Suprapubic skin (tissue), 4 donors: ENCODE measurements around the gene NOP56. TPM values are rescaled to one million over a fixed set of nuclear protein-coding genes. Genes with fewer than 3 reads are reported as not detected.

ENCODE experiments used
- DNase-seq, 2 donors: peaks; one replicate each; pipeline ENCODE4 v3.0.0-alpha.2; 2019; ENCODE audit warnings: low spot score in 2 of 2
- H3K27ac ChIP-seq: fragments of 200-600 bp; sonication (generic); one replicate; pipeline ENCODE4 v1.5.1; 2019
- H3K27me3 ChIP-seq: fragments of 200-600 bp; sonication (generic); one replicate; pipeline ENCODE4 v1.5.1; 2019
- H3K36me3 ChIP-seq: fragments of 200-600 bp; sonication (generic); one replicate; pipeline ENCODE4 v1.5.1; 2019
- H3K4me1 ChIP-seq: fragments of 200-600 bp; sonication (generic); one replicate; pipeline ENCODE4 v1.5.1; 2019
- H3K4me3 ChIP-seq: fragments of 200-600 bp; sonication (generic); one replicate; pipeline ENCODE4 v1.5.1; 2019; ENCODE audit warnings: mild to moderate bottlenecking
- H3K9me3 ChIP-seq: fragments of 200-600 bp; sonication (generic); one replicate; pipeline ENCODE4 v1.5.1; 2019
- CTCF ChIP-seq, 2 donors: fragments of 200-600 bp in 1 of 2; fragments of 450-650 bp in 1 of 2; sonication (generic) in 1 of 2; IDR thresholded peaks; one replicate each; pipeline ENCODE4 v1.5.1; 2016 to 2019; ENCODE audit warnings: antibody characterized with exemption in 2 of 2, mild to moderate bottlenecking in 1 of 2, moderate library complexity in 1 of 2
- EP300 ChIP-seq: sonication (generic); formaldehyde crosslinking; IDR thresholded peaks from one replicate; pipeline ENCODE4 v1.6.1; 2017; ENCODE audit warnings: antibody characterized with exemption
- POLR2A ChIP-seq, 2 donors: fragments of 450-650 bp; IDR thresholded peaks; one replicate each; pipeline ENCODE4 v1.6.1; 2017; ENCODE audit warnings: antibody characterized with exemption in 2 of 2, mild to moderate bottlenecking in 2 of 2, moderate library complexity in 2 of 2
- POLR2AphosphoS5 ChIP-seq, 3 donors: sonication (generic); formaldehyde crosslinking; IDR thresholded peaks; one replicate each; pipeline ENCODE4 v1.6.1; 2017; ENCODE audit warnings: antibody characterized with exemption in 3 of 3
- WGBS: methylation state at CpG from one replicate; pipeline ENCODE4 v1.1.5; 2018; 5-methylcytosine and 5-hydroxymethylcytosine counted together
- total RNA-seq, 4 donors: library from RNA; depleted of rRNA; stranded (reverse); fragments of >200 nt; gene quantifications; one replicate each; pipeline ENCODE4 v1.1.0, GENCODE V29; 2016

Gene NOP56
- total RNA-seq, 4 donors from 2014 or later, result 81.2 to 140 (median 109) TPM

DNA sequence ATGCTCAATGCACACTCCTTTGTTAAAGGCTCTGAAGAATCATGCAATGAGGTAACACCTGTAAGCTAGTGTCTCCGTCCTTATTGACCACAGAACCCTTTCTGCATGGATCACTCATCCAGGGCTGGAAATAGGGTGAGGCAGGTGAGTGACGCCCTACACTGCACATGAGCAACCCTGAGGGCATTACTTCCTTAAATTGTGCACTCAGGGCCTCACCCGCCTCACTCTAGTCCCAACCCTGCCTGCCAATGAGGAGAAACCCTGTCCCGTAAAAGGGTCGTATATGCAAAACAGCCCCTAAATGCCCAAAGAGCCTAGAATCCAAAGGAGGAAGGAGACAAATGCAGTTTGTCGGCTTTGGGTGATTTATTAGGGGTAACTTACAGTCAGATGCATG, 33.6 kb upstream of the NOP56 start:
- Histone ChIP-seq H3K4me3 (no peak overlapping the region), H3K27ac (no peak overlapping the region), H3K27me3 (peaks cover 11% of the 10 kb centered on the region), H3K9me3 (no peaks in the 10 kb centered on the region), H3K4me1 (no peaks in the 10 kb centered on the region), H3K36me3 (no peaks in the 10 kb centered on the region)
- DNase-seq, result no peak
- no peak for TF ChIP-seq EP300
- 64% methylated on average over 6 of the region's 6 CpGs for WGBS

GRCh38 chr20:2619337-2619736, 33.1 kb upstream of the NOP56 start:
- Histone ChIP-seq H3K27ac (no peak overlapping the region), H3K4me3 (no peak overlapping the region), H3K4me1 (no peaks in the 10 kb centered on the region), H3K9me3 (no peaks in the 10 kb centered on the region), H3K27me3 (peaks cover 9% of the 10 kb centered on the region), H3K36me3 (no peaks in the 10 kb centered on the region)
- no peak for TF ChIP-seq POLR2A (IDR thresholded peaks at IDR 0.05)
- no peak for DNase-seq
- WGBS, result 57% methylated on average over 2 of the region's 2 CpGs

- Histone ChIP-seq H3K4me1 (no peaks in the 10 kb centered on the region), H3K27me3 (peaks cover 9% of the 10 kb centered on the region), H3K36me3 (no peaks in the 10 kb centered on the region), H3K27ac (no peak overlapping the region), H3K9me3 (no peaks in the 10 kb centered on the region), H3K4me3 (no peak overlapping the region)
- WGBS, result 81% methylated on average over 3 of the region's 3 CpGs
- no peak for DNase-seq
- TF ChIP-seq POLR2AphosphoS5 (IDR thresholded peaks at IDR 0.05) (no peak), CTCF (IDR thresholded peaks at IDR 0.05) (no peak), EP300 (no peak), POLR2A (IDR thresholded peaks at IDR 0.05) (no peak)
Observed at GRCh38 chr20:2619961-2620595, 32.4 kb upstream of the NOP56 start.

DNA sequence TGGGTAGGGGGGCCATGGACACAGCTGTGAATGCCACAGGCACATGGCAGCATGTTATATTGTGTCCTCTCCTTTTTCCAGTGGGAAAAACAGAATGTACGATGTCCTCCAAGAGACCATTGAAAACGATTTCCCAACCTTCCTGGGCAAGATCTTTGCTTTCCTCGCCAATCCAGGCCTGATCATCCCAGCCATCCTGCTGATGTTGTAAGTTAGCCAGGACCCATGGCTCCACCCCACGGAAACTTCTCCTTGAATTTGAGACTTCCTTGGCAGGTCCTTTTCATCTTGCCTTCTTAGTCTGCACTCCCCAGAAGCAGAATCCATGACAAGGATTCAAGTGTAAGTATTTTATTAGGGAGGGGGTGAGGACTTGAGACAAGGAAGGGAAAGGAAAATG, 28.2 kb upstream of the NOP56 start:
- 47% methylated on average over 4 of the region's 4 CpGs for WGBS
- H3K36me3 ChIP-seq, result no peaks in the 10 kb centered on the region
- H3K27me3 ChIP-seq, result peaks cover 3% of the 10 kb centered on the region
- no peaks in the 10 kb centered on the region for H3K4me1 ChIP-seq
- DNase-seq, result no peak
- H3K9me3 ChIP-seq, result peaks cover 8% of the 10 kb centered on the region
- H3K27ac ChIP-seq, result no peak overlapping the region
- TF ChIP-seq CTCF (IDR thresholded peaks at IDR 0.05), result no peak
- no peak for TF ChIP-seq POLR2A (IDR thresholded peaks at IDR 0.05)
- TF ChIP-seq EP300, result no peak
- TF ChIP-seq POLR2AphosphoS5 (IDR thresholded peaks at IDR 0.05), result no peak
- H3K4me3 ChIP-seq, result no peak overlapping the region

- Histone ChIP-seq H3K36me3 (no peaks in the 10 kb centered on the region), H3K9me3 (peaks cover 8% of the 10 kb centered on the region), H3K4me1 (no peaks in the 10 kb centered on the region), H3K4me3 (no peak overlapping the region), H3K27ac (no peak overlapping the region), H3K27me3 (peaks cover 3% of the 10 kb centered on the region)
- TF ChIP-seq POLR2A (IDR thresholded peaks at IDR 0.05) (no peak), POLR2AphosphoS5 (IDR thresholded peaks at IDR 0.05) (no peak), EP300 (no peak), CTCF (IDR thresholded peaks at IDR 0.05) (no peak)
- 55% methylated on average over 2 of the region's 2 CpGs for WGBS
- DNase-seq, result no peak
Observed at GRCh38 chr20:2625062-2625461, 27.4 kb upstream of the NOP56 start.

DNA sequence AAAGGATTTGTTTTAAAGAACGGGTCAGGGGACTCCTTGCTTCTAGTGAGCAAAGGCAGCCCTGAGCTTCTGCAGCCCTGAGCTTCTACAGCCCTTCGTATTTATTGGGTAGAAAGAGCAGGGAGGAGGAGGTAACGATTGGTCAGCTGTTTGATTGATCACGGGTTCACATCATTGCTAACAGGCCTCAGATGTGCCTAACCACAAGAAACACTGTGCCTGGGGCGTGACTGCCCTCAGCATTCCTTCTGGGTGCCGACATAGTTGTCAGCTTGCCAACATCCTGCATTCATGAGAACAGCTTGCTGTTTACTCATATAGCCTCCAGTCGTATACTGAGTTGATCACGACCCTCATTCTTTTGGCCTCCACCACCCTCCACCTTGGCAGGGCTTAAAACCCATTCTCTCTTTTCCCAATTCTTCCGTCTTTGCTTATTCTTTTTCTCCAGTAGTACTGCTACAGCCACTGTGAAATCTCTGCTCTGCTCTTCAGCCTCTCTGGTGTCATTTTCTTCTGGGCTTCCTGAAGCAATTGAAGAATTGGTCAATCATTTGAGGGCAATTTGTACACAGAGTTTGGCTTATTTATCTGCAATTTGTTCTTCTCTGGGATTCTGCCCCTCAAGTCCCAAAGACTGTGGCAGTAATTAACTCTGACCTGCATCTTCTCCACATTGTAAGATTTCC, 25.4 kb upstream of the NOP56 start:
- H3K4me3 ChIP-seq, result no peak overlapping the region
- WGBS, result 54% methylated on average over 9 of the region's 9 CpGs
- peaks cover 3% of the 10 kb centered on the region for H3K27me3 ChIP-seq
- no peaks in the 10 kb centered on the region for H3K4me1 ChIP-seq
- H3K27ac ChIP-seq, result no peak overlapping the region
- no peak for DNase-seq
- TF ChIP-seq POLR2A (IDR thresholded peaks at IDR 0.05) (no peak), EP300 (no peak), POLR2AphosphoS5 (IDR thresholded peaks at IDR 0.05) (no peak), CTCF (IDR thresholded peaks at IDR 0.05) (no peak)
- no peaks in the 10 kb centered on the region for H3K36me3 ChIP-seq
- H3K9me3 ChIP-seq, result peaks cover 8% of the 10 kb centered on the region
